HepG2 (cell line): ENCODE results near the gene CLIP2. TPM values are rescaled to one million over a fixed set of nuclear protein-coding genes. Genes with fewer than 3 reads are reported as not detected.
A peak's percentile ranks its signal among the peaks of the same experiment; 100 is the strongest.

ENCODE experiments used
- BRCA1 ChIP-seq: sonication (generic); formaldehyde crosslinking; IDR thresholded peaks from 2 replicates; pipeline ENCODE4 v1.4.0; 2020; ENCODE audit warnings: missing genetic modification reagents
- FLYWCH1 ChIP-seq: sonication (generic); formaldehyde crosslinking; IDR thresholded peaks from 2 replicates; pipeline ENCODE4 v1.8.1; 2023; ENCODE audit warnings: mild to moderate bottlenecking, missing genetic modification reagents
- FOXK2 ChIP-seq: fragments of 450-650 bp; IDR thresholded peaks from 2 replicates; pipeline ENCODE4 v1.6.1; 2016
- FOXP4 ChIP-seq: sonication (generic); formaldehyde crosslinking; IDR thresholded peaks from 2 replicates; pipeline ENCODE4 v1.4.0; 2020; ENCODE audit warnings: missing genetic modification reagents
- HNRNPLL ChIP-seq: fragments of 200-400 bp; formaldehyde crosslinking; IDR thresholded peaks from 2 replicates; pipeline ENCODE4 v1.6.1; 2017; ENCODE audit warnings: mild to moderate bottlenecking, low read depth, low read length; ENCODE audit not compliant: poor library complexity, severe bottlenecking
- RELA ChIP-seq: sonication (generic); formaldehyde crosslinking; IDR thresholded peaks from 2 replicates; pipeline ENCODE4 v1.4.0; 2020; ENCODE audit warnings: missing genetic modification reagents
- SP5 ChIP-seq: IDR thresholded peaks from 2 replicates; pipeline ENCODE4 v1.6.1; 2016; ENCODE audit warnings: low read depth, borderline replicate concordance
- U2AF1 ChIP-seq: fragments of 200-400 bp; formaldehyde crosslinking; optimal IDR thresholded peaks from 2 replicates; pipeline ENCODE3; 2017; ENCODE audit warnings: mild to moderate bottlenecking, low read depth, low read length
- UBTF ChIP-seq: sonication (generic); formaldehyde crosslinking; IDR thresholded peaks from 2 replicates; pipeline ENCODE4 v1.4.0; 2020; ENCODE audit warnings: mild to moderate bottlenecking, missing genetic modification reagents
- XBP1 ChIP-seq: sonication (generic); formaldehyde crosslinking; IDR thresholded peaks from 2 replicates; pipeline ENCODE4 v1.5.0; 2020; ENCODE audit warnings: missing genetic modification reagents
- ZBTB49 ChIP-seq: sonication (generic); formaldehyde crosslinking; IDR thresholded peaks from 2 replicates; pipeline ENCODE4 v1.4.0; 2020; ENCODE audit warnings: missing genetic modification reagents, borderline replicate concordance
- ZNF230 ChIP-seq: sonication (generic); formaldehyde crosslinking; IDR thresholded peaks from 2 replicates; pipeline ENCODE4 v1.4.0; 2020; ENCODE audit warnings: mild to moderate bottlenecking, missing genetic modification reagents
- ZNF234 ChIP-seq: sonication (generic); formaldehyde crosslinking; conservative IDR thresholded peaks from 2 replicates; pipeline ENCODE4 v1.5.1; 2020; ENCODE audit warnings: mild to moderate bottlenecking, missing genetic modification reagents
- ZNF276 ChIP-seq: sonication (generic); formaldehyde crosslinking; IDR thresholded peaks from 2 replicates; pipeline ENCODE4 v1.4.0; 2020; ENCODE audit warnings: mild to moderate bottlenecking, low read depth, missing genetic modification reagents
- ZNF282 ChIP-seq: fragments of 450-650 bp; IDR thresholded peaks from 2 replicates; pipeline ENCODE4 v1.6.1; 2018; ENCODE audit not compliant: partially characterized antibody
- ZNF382 ChIP-seq: sonication (generic); formaldehyde crosslinking; IDR thresholded peaks from 2 replicates; pipeline ENCODE4 v1.5.0; 2020; ENCODE audit warnings: missing genetic modification reagents, mild to moderate bottlenecking, borderline replicate concordance
- ZNF512 ChIP-seq: sonication (generic); formaldehyde crosslinking; IDR thresholded peaks from 2 replicates; pipeline ENCODE4 v1.4.0; 2020; ENCODE audit warnings: mild to moderate bottlenecking, missing genetic modification reagents
- ZNF619 ChIP-seq: sonication (generic); formaldehyde crosslinking; IDR thresholded peaks from 2 replicates; pipeline ENCODE4 v1.4.0; 2020; ENCODE audit warnings: mild to moderate bottlenecking, missing genetic modification reagents
- ZNF883 ChIP-seq: sonication (generic); formaldehyde crosslinking; IDR thresholded peaks from 2 replicates; pipeline ENCODE4 v1.5.1; 2020; ENCODE audit warnings: mild to moderate bottlenecking, missing genetic modification reagents; ENCODE audit errors: not compliant biosample characterization
- ZSCAN31 ChIP-seq: sonication (generic); formaldehyde crosslinking; IDR thresholded peaks from 2 replicates; pipeline ENCODE4 v1.5.0; 2020; ENCODE audit warnings: low read depth, mild to moderate bottlenecking, missing genetic modification reagents
- polyA plus RNA-seq, 8 experiments: library from polyadenylated mRNA; depleted of rRNA in 3 of 8; stranded (reverse) in 7 of 8; unstranded in 1 of 8; fragments of >200 nt; fragmentation: Illumina TruSeq in 4 of 8; extraction: Trizol in 4 of 8; gene quantifications; 2 replicates each; pipeline versions ENCODE4 v1.2.1 to v1.2.3, GENCODE V29; 2011 to 2016; ENCODE audit warnings: low read depth in 4 of 8, missing spikeins in 1 of 8, mixed read lengths in 1 of 8; ENCODE audit not compliant: insufficient read depth in 1 of 8
- total RNA-seq, 5 experiments: library from RNA; depleted of rRNA; stranded (reverse); fragments of >200 nt; fragmentation: Illumina TruSeq; extraction: Trizol; gene quantifications; 2 replicates each; pipeline ENCODE4 v1.2.3, GENCODE V29; 2016; ENCODE audit warnings: low read depth in 1 of 5

Gene CLIP2
- total and polyA plus RNA-seq, 2 of the 13 experiments (the other 11 are each of a cell fraction or from before 2014, with no cell fraction given) = 6.5 to 17.4 TPM

- TF ChIP-seq FOXP4 (CRISPR knock-in tag) (no peak), ZNF619 (no peak), HNRNPLL (no peak), UBTF (CRISPR knock-in tag) (peak; percentile 25; the same call in 1 of the 2 replicates), ZBTB49 (CRISPR knock-in tag) (no peak), ZNF282 (no peak), ZNF382 (CRISPR knock-in tag) (no peak), SP5 (no peak), ZSCAN31 (CRISPR knock-in tag) (no peak), FOXK2 (no peak), ZNF512 (CRISPR knock-in tag) (no peak), BRCA1 (no peak), U2AF1 (no peak), XBP1 (CRISPR knock-in tag) (no peak), RELA (CRISPR knock-in tag) (no peak), FLYWCH1 (CRISPR knock-in tag) (no peak), ZNF276 (CRISPR knock-in tag) (no peak), ZNF883 (CRISPR knock-in tag) (no peak), ZNF230 (no peak; the same call in 1 of the 2 replicates), ZNF234 (CRISPR knock-in tag) (no peak)
Observed at GRCh38 chr7:74453322-74454011, 164.3 kb downstream of the CLIP2 start, which contains the start of gene GTF2IRD1 (continued).
